ENCODE measurements around the gene AHNAK2. TPM values are rescaled to one million over a fixed set of nuclear protein-coding genes. Genes with fewer than 3 reads are reported as not detected.

AHNAK2 gene
- total and polyA plus RNA-seq, 9 donors, result 0.94 to 24.6 (median 3.9) TPM

DNA sequence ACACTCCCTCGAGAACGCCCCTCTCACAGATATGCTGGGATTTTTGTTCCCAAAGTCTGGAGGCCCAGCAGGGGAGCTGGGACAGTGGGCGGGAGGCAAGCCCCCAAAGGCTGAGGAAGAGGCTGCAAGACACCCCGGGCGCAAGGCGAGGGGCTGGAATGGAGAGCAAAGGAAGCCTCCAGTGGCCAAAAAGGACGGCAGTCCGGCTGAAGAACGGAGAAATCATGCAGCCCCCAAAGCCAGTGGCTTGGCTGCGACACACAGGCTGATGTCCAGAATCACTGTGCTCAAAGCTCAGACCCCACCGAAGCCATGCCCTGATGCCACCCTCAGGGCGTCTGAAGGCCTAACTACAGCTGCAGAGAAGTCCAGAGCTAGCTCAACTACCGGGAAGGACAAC, 18.3 kb upstream of the AHNAK2 start:
- WGBS, 3 donors, result 76 to 84% (median 81%) methylated on average over 13 of the region's 13 CpGs

DNA sequence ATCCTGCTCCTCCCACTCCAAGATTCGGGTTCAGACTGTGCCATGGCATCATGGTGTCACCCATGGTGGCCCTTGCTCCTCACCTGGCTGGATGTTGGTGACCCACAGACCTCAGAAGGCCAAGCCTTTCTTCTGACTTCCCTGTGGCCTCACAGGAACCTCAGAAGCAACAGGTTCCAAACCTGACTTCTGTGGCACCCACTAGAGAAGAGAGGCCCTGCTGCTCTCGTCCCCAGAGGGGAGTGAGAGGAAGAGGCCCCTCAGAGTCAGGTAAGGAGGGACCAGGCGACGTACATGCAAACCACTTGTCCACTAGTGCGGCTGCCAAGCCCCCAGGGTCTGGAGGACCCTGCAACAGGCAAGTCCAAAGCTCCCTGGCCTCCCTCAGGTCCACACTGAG, 17.9 kb upstream of the AHNAK2 start:
- TF ChIP-seq, protein P1, sequence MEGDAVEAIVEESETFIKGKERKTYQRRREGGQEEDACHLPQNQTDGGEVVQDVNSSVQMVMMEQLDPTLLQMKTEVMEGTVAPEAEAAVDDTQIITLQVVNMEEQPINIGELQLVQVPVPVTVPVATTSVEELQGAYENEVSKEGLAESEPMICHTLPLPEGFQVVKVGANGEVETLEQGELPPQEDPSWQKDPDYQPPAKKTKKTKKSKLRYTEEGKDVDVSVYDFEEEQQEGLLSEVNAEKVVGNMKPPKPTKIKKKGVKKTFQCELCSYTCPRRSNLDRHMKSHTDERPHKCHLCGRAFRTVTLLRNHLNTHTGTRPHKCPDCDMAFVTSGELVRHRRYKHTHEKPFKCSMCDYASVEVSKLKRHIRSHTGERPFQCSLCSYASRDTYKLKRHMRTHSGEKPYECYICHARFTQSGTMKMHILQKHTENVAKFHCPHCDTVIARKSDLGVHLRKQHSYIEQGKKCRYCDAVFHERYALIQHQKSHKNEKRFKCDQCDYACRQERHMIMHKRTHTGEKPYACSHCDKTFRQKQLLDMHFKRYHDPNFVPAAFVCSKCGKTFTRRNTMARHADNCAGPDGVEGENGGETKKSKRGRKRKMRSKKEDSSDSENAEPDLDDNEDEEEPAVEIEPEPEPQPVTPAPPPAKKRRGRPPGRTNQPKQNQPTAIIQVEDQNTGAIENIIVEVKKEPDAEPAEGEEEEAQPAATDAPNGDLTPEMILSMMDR (IDR thresholded peaks at IDR 0.05), result no peak
- no peak for TF ChIP-seq POLR2A (IDR thresholded peaks at IDR 0.05)
- no peak for TF ChIP-seq EP300 (IDR thresholded peaks at IDR 0.05)
- Histone ChIP-seq H3K9me3 (no peaks in the 10 kb centered on the region), H3K27me3 (no peaks in the 10 kb centered on the region), H3K4me3 (no peak overlapping the region), H3K4me1 (ENCODE audit: insufficient read depth) (no peaks in the 10 kb centered on the region), H3K27ac (no peak overlapping the region), H3K36me3 (no peaks in the 10 kb centered on the region)
- WGBS, 3 donors, result 70 to 78% (median 73%) methylated on average over 5 of the region's 5 CpGs
- intact Hi-C loops (cut with DNase I), result no loop called here
- DNase-seq, result no peak

More for the DNA sequence above, 18.3 kb upstream of the AHNAK2 start:
- Histone ChIP-seq H3K4me3 (no peak overlapping the region), H3K4me1 (ENCODE audit: insufficient read depth) (no peaks in the 10 kb centered on the region), H3K27ac (no peak overlapping the region), H3K27me3 (no peaks in the 10 kb centered on the region), H3K9me3 (no peaks in the 10 kb centered on the region), H3K36me3 (no peaks in the 10 kb centered on the region)
- TF ChIP-seq EP300 (IDR thresholded peaks at IDR 0.05) (no peak), POLR2A (IDR thresholded peaks at IDR 0.05) (no peak)
- TF ChIP-seq, protein P1 (IDR thresholded peaks at IDR 0.05), result no peak
- no peak for DNase-seq
- intact Hi-C loops (cut with DNase I), result no loop called here

DNA sequence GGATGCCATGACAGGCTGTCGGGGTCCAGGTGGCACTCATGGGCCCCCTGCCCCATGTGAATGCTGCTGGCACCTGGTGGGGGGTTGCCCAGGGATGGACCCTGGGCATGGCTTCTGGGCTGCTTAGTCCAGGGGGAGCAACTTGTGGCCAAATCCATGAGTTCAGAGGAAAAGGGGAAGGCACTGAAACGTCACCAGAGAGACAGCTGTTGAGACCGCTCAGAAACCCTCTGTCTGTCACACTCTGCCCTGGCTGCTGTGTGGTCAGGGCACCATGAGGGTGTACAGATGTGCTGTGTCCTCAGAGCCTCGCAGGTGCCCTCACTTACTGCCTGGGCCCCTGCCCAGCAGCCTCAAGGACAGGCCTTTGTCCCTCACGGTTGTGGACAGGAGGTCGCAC, 16.8 kb upstream of the AHNAK2 start:
- TF ChIP-seq EP300 (IDR thresholded peaks at IDR 0.05), result no peak
- TF ChIP-seq, protein P1 (IDR thresholded peaks at IDR 0.05), result no peak
- TF ChIP-seq POLR2A (IDR thresholded peaks at IDR 0.05), result no peak
- Histone ChIP-seq H3K36me3 (no peaks in the 10 kb centered on the region), H3K4me3 (no peak overlapping the region), H3K4me1 (ENCODE audit: insufficient read depth) (no peaks in the 10 kb centered on the region), H3K27ac (no peak overlapping the region), H3K27me3 (no peaks in the 10 kb centered on the region), H3K9me3 (no peaks in the 10 kb centered on the region)
- DNase-seq, result no peak
- intact Hi-C loops (cut with DNase I), result no loop called here
- WGBS, 3 donors, result 75 to 83% (median 76%) methylated on average over 6 of the region's 6 CpGs

DNA sequence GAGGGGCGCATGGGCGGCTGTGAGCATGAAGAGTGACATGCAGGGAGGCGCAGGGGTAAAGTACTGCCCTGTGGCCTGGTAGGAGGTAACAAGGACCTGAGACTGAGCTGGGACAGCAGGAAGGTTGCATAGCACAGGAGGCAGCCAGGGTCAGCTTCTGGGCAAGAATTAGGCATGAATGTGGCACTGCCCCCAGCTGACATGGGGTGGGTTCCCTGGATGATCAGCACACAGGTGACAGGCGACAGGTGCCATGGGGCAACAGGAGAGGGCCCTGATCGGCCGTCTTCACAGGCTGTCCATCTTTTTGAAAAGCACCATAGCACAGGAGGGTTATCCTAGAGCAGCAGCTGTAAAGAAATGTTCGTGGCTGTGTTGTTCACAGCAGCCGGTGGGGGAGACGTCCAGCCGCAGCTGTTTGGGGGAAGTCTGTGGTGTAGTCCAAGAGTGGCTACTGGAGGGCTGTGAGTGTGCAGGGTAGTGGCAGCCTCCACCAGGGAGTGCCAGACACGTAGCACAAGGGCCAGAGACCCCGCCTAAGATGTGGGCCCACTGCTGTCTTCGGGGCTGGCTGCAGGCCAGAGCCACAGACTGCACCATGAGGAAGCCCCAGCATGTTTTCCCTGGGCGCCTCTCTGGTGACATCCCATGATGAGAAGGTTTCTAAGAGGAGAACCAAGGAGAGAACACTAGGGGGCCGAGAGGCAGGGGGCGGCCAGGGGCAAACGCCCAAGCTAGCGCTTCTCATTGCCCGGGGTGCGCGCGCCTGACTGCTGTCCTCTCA, 15.8 kb upstream of the AHNAK2 start:
- no peaks in the 10 kb centered on the region for H3K9me3 ChIP-seq
- no peak overlapping the region for H3K27ac ChIP-seq
- no peak overlapping the region for H3K4me3 ChIP-seq
- no peak for DNase-seq
- H3K27me3 ChIP-seq, result no peaks in the 10 kb centered on the region
- 74 to 81% (median 79%) methylated on average over 22 of the region's 22 CpGs for WGBS, 3 donors
- no peaks in the 10 kb centered on the region for H3K4me1 ChIP-seq (ENCODE audit: insufficient read depth)
- intact Hi-C loops (cut with DNase I), result no loop called here
- H3K36me3 ChIP-seq, result no peaks in the 10 kb centered on the region
- TF ChIP-seq EP300 (IDR thresholded peaks at IDR 0.05) (no peak), POLR2A (IDR thresholded peaks at IDR 0.05) (no peak)
- TF ChIP-seq, protein P1 (IDR thresholded peaks at IDR 0.05), result no peak

Measured in ovary (tissue), 9 donors.